Activated CD8-positive, alpha-beta memory T cell treated with anti-CD3 and anti-CD28 coated beads for 1 hour (primary cell): Measurements from ENCODE around the gene HNMT.
"Not testable (repeated sequence)": the region's sequence is repeated elsewhere in the genome, so short reads cannot be mapped to it uniquely, and the experiment has no call there.

Source experiments
- DNase-seq, 2 donors: peaks; one replicate each; pipeline ENCODE4 v3.0.0-alpha.2; 2020; ENCODE audit warnings: low read depth in 1 of 2; ENCODE audit errors: extremely low read depth in 1 of 2

HNMT gene

GRCh38 chr2:137964066-137964858, at the start of gene HNMT:
HNMT (plus strand) TSS chr2:137964473; CDS start chr2:137964492, 19 bp downstream.
- DNase-seq, result no peak

DNA sequence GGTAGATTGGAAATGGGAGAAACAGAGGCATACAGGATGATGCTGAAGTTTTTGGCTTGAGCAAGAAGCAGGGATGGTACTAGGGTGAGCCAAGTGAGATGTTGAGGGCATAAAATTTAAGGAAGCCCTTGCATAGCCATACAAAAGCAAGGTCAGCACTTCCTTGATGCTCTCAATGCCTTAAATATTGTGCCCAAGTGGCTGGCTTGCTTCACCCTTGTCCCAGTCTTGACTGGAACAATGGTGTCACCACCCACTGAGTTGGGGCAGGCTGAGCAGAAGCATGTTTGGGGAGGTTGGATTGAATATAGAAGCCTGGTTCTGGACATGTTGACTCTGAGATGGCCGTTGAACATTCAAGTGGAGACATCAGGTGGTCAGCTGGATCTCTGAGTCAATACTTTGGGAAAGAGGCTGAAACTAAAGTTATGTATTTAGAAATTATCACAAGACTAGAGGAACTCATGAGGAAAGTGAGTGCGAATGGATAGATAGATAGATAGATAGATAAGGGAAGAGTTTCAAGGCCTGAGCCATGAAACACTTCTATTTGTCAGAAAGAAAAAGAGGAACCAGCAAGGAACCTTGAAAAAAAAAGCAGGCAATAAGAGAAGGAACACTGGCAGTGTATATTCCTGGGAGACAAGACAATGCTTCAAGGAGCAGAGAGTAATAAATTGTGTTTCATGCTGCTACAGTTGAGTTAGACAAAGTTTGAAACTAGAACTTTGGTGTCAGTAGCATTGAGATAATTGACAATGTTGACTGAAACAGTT, 43.0 kb upstream of the HNMT start:
- DNase-seq, result no peak

DNA sequence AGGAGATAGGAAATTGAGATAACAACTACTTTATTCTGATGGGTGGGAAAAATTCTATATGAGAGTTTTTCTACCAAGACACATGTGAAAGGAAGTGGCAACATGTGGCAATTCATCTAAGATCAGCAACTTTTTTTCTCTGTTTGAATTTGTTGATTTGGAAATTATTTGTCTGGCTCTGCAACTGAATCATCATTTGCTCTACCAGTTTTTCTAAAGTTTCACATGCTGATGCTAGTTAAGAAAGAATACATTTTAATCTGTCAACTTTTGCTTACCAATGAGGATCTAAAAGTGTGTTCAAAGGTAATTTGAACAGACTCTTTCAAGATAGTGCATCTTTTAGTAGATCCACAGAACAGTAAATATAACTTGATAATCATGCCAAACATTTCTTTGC, 42.1 kb upstream of the HNMT start:
- not testable (repeated sequence) for DNase-seq

GRCh38 chr2:137924019-137924418, 40.3 kb upstream of the HNMT start:
- DNase-seq, result no peak

DNA sequence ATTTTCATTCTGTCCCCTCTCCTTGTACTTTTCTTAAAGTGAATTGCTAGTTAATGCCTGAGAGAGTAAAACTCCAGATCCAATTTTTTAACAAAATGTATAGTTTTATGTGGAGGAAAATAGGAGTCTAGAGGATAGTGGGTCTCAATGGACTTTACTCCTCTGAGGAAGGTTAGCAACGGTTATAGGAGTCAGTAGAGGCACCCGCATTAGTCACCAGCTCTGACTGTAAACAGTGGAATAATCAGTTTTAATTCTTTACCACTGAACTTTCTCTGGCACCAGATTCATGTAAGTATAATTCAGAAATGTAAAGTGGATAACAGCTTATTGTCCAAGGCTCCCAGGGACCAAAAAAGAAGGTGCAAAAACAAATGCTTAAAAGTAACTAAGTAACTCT, 38.7 kb upstream of the HNMT start:
- DNase-seq, result no peak

GRCh38 chr2:137927846-137928245, 36.4 kb upstream of the HNMT start:
- DNase-seq, result no peak

- no peak for DNase-seq
These were observed 35.4 kb upstream of the HNMT start for GRCh38 chr2:137928547-137929518.

DNA sequence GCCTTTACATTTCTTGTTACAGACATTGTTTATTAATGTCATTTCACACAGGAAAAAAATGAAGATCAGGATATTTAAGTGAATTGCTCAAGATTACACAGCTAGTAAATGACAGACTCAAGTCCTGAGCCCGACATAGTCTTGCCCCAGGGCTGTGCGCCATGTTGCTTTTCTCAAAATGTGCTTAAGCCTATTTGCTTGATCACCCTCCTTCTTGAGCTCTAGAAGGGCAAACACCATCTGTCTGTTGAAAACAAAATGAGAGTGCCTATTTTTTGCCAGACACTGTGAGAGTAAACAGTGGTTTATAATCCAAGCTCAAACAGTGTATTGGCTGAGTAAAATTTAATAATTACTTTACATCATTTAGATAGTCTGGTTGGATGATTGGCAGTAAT, 34.8 kb upstream of the HNMT start:
- no peak for DNase-seq

DNA sequence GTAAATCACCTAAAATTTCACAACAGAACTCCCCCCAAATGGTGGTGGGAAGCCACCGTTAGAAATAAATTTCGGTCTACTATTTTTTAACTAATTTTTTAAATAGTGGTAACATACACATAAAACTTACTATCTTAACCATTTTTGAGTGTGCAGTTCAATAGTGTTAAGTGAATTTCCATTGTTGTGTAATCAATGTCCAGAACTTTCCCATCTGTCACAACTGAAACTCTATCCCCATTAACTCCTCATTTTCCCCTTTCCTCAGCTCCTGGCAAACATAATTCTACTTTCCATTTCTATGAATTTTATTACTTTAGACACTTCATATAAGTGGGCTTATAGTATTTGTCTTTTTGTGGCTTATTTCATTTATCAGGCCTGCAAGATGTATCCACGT, 34.1 kb upstream of the HNMT start:
- no peak for DNase-seq

- no peak for DNase-seq
These were observed 28.7 kb upstream of the HNMT start for GRCh38 chr2:137935591-137935990.

DNA sequence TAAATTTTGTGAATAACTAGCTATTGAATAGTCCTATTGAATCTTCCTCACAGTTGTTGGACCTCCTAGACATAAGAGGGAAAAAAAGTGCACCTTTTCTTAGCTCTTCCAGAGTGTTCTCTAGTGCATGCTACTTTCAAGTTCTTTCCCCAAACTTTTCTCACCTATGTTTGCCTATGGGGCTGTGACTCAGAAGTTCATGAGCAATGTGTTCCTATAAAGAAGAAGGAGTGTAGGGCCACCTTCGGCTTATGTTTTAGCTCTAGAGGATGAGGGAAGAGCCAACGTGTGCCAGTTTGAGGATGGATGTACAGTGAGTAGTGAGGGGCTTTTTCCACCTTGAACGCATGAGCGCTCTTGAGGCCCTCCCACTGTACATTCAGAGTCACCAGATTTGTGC, 27.0 kb upstream of the HNMT start:
- no peak for DNase-seq

DNA sequence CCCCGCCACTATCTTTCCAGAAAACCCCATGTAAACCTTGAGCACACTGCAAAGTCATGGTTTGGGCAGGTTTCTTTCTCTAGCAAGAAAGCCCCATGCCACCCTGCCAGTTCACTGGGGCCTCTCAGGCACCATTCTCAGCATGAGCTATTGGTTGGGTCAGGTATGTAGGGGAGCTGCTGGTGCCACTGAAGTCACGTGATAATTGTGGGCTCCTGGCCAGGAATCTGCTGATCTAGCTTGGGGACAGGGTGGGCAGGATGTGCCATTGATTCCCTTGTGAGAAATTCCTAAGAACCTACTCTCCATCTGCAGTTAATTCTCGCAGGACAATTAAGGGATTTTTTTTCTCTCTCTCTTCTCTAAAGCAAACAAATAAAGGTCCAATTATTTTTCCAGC, 26.5 kb upstream of the HNMT start:
- no peak for DNase-seq

DNA sequence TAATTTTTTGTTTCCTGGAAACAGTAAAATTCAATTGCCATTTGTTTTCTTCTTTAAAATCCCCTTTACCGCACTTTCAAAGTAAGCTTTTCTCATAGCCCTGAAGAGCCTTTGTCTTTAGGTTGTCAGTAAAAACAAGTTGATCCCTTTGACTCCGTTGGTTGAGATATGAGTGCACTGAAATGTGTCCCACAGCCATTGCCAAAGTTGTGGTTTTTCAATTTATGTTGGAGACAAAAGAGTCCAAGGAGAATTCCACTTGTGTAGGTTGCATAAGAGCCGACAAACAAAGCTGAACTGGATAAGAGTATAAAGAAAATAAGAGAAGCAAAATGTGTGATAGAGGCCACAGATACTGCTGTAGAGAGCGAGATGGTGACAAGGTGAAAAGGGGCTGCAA, 26.1 kb upstream of the HNMT start:
- no peak for DNase-seq

GRCh38 chr2:137939026-137939425, 25.2 kb upstream of the HNMT start:
- DNase-seq, result no peak

DNA sequence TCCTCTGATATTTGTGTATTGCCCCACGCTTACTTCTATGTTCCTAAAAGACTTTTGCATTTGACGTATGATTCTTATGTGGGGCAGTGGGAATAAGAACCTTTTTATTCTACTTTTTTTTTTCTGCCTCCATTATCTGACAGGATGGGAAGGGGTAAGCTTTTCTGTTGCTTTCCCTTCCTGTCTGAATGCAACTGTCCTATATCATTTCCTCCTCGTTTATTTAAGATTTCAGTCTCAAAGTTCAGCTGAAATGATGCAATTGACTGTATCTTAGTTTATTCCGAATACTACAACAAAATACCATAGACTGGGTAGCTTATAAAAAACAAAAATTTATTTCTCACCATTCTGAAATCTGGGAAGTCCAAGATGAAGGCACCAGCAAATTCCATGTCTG, 24.1 kb upstream of the HNMT start:
- no peak for DNase-seq

DNA sequence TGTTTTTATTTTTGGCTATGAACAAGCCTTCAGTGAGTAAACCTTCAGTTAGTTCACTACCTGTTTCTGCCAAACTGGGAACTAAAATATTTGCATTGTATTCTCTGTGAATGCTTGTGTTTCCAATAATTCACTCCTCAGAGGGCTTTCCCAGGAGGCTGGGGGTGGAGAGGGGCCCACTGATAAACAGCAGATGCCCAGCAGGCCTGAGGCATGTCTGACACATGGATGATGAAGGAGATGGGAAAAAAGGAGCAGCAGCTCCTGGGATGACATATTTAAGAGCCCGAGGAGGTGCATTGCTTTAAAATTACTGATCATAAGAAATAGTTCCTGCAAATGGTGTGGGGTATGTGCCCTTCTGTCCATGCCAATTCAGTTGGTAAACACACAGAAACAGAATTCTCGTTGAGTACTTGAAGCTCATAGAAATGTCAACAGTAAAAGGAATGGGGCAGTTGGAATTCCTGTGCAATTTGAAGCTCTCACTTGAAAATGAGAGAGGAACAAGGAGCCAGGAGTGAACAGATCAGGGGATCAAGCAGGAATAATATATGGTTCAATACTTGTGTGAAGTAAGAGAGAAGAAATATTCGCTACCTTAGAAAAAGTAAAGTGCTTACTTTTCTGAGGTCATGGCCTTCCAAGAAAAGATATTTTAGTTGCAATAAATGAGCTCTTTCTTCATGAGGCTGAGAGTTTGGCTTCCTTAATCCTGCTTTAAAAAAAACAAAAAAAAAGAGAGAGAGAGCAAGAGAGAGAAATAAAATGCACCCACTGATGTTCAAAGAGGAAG, 22.0 kb upstream of the HNMT start:
- DNase-seq, result no peak

DNA sequence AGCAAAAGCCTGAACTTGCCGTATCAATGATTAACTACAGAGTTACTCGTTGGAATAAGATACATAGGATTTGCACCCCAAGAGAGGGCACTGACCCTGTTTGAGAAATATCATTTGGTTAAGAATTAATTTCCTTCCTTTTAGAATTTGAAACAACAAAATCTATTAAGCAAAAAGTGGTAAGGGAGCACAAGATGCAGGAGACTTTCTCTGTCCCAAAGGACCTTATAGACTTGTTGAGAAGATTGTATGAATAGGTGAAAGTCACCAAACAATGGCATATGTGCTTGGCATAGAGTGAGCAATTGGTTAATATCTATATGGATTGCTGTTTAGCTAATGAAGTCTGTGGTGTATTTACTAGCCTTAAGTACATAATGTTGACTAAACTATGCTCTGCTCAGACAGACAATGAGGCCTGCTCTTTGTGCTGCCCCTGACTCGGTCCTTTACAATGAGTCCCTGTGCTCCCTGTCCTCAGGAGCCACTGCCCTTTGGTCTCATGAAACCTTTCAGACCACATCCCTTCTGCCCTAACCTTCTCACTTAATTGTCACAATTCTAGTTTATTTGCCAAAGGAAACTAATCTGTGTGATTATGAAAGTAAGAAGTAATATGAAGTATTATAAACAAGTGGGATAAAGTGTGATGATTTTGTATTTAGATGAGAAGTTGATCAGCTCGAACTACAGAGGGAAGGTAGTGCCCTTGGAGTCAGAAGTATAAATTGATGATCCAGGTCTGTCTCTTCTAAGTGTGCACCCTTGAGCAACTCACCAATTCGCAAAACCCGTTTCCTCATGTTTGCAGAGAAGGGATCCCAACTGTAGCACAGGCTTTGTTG, 21.2 kb upstream of the HNMT start:
- no peak for DNase-seq

GRCh38 chr2:137943678-137944347, 20.5 kb upstream of the HNMT start:
- DNase-seq, result no peak

DNA sequence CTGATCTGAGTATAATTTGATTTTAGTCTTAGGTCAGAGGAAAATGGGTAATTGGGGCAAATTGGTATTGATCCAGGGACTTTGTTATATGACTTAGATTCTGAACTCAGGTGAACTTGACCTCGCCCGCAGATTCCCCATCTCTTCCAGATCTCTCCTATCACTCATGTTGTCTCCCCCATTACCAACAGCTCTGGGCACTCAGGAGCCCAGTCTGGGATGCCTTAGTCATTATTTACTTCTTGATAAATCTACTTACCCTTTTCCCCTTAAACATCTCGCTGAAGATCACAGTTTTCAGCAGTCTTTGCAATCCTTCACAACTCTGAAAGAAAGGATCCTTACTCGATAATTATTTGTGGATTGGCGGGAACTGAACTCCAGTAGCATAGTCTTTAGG, 19.6 kb upstream of the HNMT start:
- no peak for DNase-seq
